GM18951 (cell line): Measurements from ENCODE around the gene IGSF21.

ENCODE experiments used
- POLR2A ChIP-seq: IDR thresholded peaks from 4 replicates; pipeline ENCODE4 v1.6.1; 2011; ENCODE audit warnings: mild to moderate bottlenecking; ENCODE audit not compliant: insufficient read length, insufficient read depth; ENCODE audit errors: extremely low read depth
- in situ Hi-C: fragments of 300-500 bp; cut with MboI; formaldehyde crosslinking; loops from one replicate; pipeline ENCODE4 v1.12.0; 2022; ENCODE audit warnings: low sequenced_read_pairs, mixed read lengths, inconsistent platforms; ENCODE audit not compliant: unreplicated experiment

IGSF21 gene

DNA sequence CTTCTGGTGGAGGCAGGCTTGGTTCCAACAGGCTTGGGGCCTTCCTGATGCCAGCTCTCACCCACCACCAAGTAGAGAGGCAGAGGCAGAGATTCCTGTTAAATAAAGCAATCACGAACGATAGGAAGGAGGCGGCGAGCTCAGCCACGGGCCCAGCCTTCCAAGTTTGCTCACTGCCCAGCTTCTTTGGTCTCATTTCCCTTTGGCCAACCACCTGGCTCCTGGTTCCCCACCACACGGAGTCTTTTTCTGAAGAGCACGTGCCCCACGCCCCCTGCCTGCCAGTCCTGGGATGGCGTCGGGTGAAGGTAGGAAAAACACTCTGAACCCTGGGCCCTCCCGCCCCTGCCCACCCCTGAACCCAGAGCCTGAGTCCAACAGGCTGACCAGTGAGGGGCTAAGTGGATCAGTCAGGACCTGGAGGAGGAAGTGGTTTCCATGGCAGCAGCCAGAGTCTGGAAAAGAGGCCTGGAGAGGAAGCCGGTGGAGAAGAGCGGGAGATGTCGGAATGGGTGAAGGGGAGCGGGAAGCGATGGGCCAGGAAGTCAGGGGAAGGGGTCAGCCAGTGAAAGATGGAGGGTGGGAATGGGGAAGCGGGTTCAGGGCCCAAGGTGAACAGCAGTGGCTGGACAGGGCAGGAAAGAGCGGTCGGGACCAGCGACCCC lies 214.9 kb downstream of the IGSF21 start:
- TF ChIP-seq POLR2A, result no peak
- in situ Hi-C loops, result no loop called here

DNA sequence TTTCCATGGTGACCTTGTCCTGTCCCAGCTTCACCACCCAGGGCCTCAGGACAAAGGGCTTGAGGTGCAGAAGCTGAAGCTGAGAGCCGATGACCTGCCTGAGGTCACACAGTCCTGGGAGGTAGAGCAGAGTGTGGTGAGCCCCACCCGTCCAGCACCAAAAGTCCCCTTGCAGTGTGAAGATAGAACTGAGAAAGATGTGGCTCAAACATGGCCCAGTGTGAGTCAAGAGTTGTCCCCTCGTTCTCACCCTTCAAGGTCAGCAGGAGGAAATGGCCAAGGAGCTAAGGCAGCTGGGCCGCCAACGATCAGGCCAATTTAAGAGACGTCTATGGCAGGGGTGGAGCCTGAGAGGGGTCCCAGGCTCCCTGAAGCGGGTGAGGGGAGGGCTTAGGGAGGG lies 215.7 kb downstream of the IGSF21 start:
- in situ Hi-C loops, result no loop called here
- TF ChIP-seq POLR2A, result no peak

DNA sequence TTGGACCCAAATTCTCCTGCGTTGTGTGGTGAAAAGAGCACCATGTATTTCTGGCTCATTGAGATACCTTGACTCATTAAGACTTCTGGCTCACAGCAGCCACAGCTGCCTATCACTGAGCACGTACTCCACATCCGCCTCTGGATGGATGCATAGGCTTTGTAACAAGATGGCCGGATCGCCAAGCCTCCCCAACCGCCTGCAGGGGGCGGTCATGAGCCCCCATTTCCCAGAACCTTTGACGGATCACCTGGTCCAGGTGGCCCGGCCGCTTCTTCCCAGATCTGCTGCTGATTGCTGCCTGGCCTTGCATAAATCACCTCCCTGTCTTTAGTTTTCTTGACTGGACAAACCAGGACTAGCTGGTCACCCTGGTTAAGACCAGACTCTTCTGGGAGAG lies 216.6 kb downstream of the IGSF21 start:
- in situ Hi-C loops, result no loop called here
- no peak for TF ChIP-seq POLR2A

DNA sequence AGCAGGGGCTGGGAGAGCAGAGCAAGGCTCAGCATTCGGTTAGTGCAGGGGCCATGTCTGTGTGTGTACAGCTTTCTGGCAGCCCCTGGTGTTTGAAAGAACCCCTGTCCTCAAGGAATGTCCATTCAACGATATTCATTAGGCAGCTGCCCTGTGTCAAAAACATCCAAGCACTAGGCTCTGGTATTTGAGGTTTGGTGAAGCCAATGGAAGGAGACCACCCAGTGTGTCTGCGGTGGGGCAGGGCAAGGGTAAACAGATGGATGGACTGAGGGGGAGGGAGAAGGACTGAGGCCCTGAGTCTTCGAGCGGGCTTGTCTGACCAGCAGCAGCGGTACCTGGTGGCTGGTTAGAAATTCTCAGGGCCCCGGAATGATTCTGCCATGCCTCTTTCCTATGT lies 217.5 kb downstream of the IGSF21 start:
- no peak for TF ChIP-seq POLR2A
- in situ Hi-C loops, result no loop called here

DNA sequence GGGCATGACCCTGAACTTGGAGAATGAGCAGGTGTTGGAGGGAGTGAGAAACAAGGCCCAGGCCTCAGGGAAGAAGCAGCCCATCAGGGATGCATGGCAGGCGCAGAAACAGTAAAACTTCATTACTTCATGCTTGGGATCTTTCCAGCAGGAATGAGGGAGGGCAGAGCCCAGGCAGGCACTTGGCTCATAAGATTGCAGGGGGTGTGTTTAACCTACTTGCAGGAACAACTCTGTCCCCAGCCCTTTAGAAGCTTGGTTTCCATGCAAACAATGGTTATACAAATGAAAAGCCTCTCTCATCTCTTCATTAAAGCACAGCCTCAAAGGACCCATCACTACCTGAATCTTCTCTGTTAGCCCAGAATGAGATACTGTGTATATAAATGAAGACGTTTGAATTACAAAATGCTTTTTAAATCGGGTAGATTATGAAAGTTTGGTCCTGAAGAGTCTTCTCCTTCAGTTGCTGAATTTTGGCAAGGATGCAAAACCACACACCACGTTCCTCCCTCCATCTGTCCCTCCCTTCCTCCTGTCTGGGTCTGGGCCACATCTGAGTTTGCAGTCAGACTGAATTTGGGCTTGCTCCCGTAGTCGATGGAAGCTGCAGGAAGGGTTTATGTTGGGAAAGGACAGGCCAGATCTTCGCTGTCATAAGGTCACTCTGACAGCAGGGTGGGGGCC lies 218.8 kb downstream of the IGSF21 start:
- in situ Hi-C loops, result no loop called here
- TF ChIP-seq POLR2A, result no peak

DNA sequence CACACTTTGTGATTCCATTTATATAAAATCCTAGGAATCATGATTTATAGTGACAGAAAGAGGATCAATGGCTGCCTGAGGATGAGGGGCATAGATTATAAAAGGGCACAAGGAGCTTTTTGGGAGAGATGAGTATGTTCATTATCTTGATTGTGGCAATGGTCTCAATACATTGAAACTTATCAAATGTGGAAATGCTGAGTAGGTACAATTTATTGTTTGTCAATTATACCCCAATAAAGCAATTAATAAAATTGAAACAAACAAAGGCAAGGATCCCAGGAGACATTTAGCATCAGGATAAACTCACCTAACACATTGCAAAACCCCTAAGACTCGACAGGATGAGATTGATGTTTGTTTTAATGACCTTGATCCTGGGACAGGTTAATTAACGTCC lies 220.1 kb downstream of the IGSF21 start:
- TF ChIP-seq POLR2A, result no peak
- in situ Hi-C loops, result no loop called here

DNA sequence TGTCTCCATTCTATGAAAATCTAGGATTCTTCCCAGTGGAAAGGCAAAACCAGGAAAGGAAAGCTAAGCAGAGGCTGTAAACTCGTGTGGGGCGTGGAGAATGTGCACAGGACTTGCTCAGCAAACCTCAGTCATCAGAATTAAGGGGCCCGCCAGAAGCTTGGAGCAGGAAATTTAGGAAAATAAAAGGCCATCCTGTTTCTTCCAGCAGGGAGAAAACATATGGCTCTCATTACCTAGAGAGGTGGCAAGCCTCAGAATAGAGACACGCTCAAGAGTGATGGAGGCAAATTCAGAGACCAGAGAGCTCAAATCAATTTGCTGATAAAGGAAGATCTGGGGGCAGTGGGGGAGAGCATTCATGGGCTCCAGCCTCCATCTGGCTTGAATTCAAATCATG lies 221.2 kb downstream of the IGSF21 start:
- no peak for TF ChIP-seq POLR2A
- in situ Hi-C loops, result no loop called here

DNA sequence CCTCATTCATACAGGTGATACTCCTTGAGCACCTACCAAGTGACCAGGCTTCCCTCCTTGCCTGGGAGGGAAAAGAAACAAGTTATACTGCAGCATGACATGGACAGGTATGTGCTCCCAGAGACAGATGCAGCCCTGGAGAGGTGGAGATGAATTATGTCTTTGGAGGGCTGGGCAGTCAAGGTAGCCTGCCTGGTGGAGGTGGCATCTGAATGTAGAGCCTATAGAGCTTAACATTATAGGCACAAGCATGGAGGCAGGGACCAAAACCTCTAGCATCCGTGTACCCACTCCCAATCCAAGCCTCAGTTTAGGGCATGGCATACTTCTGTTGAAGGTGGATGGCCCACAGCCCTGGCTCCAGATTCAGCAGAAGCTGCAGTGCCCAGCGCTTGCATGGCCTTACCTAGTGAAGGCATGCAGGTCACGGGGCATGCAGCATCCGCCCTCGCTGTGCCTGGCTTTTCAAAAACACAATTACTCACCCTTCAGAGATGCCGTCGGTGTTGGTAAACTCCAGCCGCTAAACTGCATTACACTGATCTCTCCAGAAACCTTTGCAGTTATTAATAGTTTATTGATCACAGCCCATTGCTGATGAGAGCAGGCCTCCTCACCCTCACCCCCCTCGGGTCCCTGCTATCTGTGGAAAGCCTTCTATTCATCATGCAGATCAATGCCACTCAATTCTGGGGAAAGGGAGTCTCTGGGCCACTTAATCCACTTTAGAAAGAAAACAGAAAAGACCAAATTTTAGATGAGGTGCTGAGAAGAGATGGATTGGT lies 222.1 kb downstream of the IGSF21 start:
- in situ Hi-C loops, result no loop called here
- TF ChIP-seq POLR2A, result no peak

DNA sequence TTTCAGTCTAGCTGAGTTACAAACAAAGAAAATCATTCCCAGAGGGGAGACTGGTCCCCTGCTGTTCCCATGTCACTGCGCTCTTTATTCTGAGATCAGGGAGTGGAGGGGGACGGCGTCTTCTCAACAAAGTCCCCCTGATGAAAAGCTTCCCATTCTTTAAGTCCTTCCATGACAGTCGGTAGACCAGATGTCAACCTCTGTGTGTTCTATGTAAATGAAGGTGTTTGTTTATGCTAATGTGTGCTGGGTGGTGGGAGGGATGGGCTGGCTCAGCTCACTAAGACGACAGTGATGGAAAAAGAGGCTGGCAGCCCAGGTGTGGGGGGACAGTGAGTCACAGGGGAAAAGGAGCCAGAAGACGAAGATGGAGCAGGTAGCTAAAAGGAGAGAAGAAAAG lies 225.0 kb downstream of the IGSF21 start:
- in situ Hi-C loops, result no loop called here
- no peak for TF ChIP-seq POLR2A

DNA sequence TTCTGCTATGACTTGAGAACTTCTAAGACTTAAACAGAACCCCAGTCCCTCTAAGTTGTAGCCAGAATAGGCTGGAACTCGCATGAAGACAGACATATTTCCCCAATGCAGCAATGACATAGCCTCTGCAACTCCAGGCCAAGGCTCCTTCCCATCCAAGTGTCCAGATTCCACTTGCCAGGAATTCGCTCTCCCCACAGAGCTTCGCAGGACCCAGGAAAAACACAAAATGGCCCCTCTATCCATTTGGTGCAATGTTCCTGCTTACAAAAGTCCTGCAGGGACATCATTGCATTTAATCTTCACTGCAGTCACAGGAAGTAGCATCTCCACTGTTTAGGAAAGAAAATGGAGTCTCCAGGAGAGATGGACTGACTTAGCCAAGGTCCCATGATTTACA lies 225.6 kb downstream of the IGSF21 start:
- in situ Hi-C loops, result no loop called here
- TF ChIP-seq POLR2A, result no peak

DNA sequence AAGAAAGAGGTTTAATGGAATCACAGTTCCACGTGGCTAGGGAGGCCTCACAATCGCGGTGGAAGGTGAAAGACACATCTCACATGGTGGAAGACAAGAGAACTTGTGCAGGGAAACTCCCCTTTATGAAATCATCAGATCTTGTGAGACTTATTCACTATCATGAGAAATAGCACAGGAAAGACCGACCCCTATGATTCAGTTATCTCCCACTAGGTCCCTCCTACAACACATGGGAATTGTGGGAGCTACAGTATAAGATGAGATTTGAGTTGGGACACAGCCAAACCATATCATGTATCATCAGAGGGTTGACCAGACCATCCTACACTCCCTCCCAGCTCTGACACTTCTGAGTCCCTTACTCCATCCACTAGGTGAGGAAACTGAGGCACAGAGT lies 229.2 kb downstream of the IGSF21 start:
- TF ChIP-seq POLR2A, result no peak
- in situ Hi-C loops, result no loop called here

DNA sequence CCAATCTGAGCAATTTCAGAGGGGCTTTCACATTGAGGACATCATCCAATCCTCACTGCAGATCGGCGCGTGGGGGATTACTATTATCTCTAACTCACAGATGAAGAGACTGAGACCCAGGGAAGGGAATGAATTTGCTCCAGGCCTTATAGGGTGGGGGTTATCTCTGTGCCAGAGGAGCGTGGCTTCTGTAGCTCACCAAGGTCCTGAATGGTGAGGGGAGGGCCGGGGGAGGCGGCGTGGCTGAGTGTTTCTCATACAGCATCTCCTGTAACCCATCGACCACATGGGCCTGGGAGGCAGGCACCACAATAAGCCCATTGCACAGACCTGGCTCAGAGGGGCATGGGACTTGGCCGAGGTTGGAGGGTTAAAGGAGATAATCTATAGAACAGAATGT lies 230.2 kb downstream of the IGSF21 start:
- in situ Hi-C loops, result no loop called here
- TF ChIP-seq POLR2A, result no peak

DNA sequence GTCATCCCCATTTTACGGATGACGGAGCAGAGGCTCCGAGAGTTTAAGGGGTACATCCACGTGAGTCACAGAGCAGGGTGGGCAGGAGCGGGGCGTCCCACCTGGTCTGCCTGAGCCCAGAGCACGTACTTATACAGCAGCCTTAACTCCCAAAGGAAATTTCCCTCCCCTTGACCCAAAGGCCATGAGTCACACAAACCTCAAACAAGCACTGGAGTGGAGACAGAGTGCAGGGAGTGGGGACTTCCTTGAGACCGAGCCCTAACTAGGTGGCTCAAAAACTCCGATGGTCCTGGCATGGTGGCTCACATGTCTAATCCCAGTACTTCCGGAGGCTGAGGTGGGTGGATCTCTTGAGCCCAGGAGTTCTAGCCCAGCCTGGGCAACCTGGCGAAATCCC lies 231.6 kb downstream of the IGSF21 start:
- in situ Hi-C loops, result no loop called here

More for the DNA sequence above, 231.6 kb downstream of the IGSF21 start:
- TF ChIP-seq POLR2A, result no peak
